GM21619 (cell line): ENCODE measurements around the gene KIRREL3.
A peak's percentile ranks its signal among the peaks of the same experiment; 100 is the strongest.

ENCODE experiments used
- ATAC-seq: cut with Tn5 transposase; IDR thresholded peaks from one replicate; pipeline ENCODE4 v1.9.1; 2021; ENCODE audit not compliant: unreplicated experiment

KIRREL3 gene

GRCh38 chr11:126611438-126611837 is 389.1 kb downstream of the KIRREL3 start:
- ATAC-seq, result no peak

GRCh38 chr11:126608658-126609057 is 391.9 kb downstream of the KIRREL3 start:
- ATAC-seq, result no peak

GRCh38 chr11:126607776-126608541 is 392.6 kb downstream of the KIRREL3 start:
- ATAC-seq, result no peak

DNA sequence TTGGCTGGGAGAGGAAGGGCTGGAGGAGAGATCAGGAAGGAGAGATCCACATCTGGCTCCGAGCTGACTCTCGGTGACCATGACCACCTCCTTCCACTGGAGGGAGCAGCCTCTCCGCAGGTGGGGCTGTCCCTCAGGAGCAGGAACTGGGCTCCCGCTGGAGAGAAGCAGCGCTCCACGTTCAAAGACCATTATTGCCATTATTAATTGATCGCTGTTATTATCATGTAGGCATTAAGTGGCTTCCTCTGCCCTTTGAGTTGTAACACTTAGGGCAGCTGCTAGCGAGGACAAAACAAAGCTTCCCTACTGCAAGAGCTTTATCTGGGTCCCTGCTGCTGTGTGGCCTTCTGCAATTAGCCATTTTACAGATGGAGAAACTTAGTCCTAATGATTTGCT is 393.2 kb downstream of the KIRREL3 start:
- ATAC-seq, result peak; percentile 86

DNA sequence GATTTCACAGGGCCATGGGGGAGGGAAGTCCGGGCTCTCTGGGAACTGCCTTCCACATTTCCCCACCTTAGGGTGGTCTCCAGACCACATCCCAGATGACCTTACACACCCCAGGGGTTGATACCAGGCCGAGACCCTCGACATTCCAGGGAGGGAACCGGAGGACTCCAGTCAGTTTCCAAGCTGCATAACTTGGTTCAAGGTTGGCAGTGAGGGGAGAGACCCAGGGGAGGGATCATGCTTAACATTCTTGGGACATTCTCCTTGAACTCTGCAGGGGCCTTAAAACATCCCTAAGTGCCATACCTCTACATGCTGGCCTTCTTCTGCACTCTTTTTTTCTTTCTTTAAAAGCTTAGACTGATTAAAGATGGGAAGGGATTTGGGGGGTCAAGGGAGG is 394.1 kb downstream of the KIRREL3 start:
- ATAC-seq, result no peak

DNA sequence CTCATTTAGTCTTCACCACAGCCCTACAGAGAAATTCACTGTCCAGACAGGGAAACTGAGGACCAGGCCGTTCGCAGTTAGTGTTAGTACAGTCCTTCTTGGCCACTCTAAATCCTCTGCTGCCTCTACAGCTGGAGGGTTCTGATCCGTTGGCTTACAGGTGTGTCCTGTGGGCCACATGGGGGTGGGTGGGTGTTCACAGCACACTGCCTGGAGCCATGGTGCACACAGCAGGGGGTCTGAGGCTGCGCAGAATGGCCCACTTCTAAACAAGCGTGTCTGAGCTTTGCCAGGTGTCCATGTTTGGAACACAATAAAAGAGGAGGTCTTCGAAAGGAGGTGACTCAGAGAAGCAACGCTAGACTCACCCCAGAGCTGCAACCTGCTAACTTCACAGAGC is 396.1 kb downstream of the KIRREL3 start:
- ATAC-seq, result no peak

GRCh38 chr11:126603486-126603885 is 397.1 kb downstream of the KIRREL3 start:
- no peak for ATAC-seq

GRCh38 chr11:126602993-126603392 is 397.6 kb downstream of the KIRREL3 start:
- ATAC-seq, result no peak

- ATAC-seq, result no peak
Observed at GRCh38 chr11:126602349-126602940, 398.1 kb downstream of the KIRREL3 start.

GRCh38 chr11:126601550-126602215 is 398.9 kb downstream of the KIRREL3 start:
- ATAC-seq, result no peak

DNA sequence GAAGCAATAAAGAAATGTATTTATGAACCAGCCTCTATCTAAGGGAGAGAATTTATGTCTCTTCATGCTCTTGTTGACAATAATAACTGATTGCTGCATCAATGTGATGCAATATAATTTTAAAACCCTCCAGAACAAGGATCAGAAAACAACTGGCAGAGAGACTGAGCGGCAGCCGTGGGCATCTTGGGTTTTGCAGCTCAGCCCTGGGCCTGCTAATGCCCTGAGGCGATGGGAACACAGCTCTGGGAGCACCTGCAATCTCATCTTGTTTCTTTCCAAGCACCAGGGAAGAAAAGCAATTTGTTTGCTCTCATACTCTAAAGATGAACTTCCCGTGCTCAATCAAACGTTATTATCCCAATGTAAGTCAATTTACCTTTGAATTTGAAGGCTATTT is 399.4 kb downstream of the KIRREL3 start:
- no peak for ATAC-seq

GRCh38 chr11:126599217-126599897 is 401.2 kb downstream of the KIRREL3 start:
- ATAC-seq, result no peak

- ATAC-seq, result no peak
Observed at GRCh38 chr11:126598344-126599216, 402.0 kb downstream of the KIRREL3 start.

GRCh38 chr11:126597041-126597440 is 403.5 kb downstream of the KIRREL3 start:
- ATAC-seq, result no peak

DNA sequence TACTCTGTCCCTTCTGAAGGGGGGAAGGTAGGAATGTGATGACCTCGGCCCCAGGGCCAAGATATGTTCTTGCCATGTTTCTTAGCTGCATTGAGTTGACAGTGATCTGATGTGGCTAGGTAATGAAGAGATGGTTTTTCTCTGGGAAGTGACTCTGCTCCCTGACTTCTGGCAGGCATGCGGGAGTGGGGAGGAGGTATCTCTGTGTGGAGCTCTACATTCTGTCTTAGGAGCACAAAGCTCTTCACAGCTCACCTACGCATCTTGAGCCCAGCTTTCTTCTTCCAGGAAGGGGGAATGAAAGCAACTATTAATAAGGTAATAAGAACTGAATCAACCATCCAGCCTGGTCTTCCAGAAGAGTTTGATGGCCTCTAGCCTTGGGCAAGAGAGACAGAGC is 404.1 kb downstream of the KIRREL3 start:
- ATAC-seq, result no peak

DNA sequence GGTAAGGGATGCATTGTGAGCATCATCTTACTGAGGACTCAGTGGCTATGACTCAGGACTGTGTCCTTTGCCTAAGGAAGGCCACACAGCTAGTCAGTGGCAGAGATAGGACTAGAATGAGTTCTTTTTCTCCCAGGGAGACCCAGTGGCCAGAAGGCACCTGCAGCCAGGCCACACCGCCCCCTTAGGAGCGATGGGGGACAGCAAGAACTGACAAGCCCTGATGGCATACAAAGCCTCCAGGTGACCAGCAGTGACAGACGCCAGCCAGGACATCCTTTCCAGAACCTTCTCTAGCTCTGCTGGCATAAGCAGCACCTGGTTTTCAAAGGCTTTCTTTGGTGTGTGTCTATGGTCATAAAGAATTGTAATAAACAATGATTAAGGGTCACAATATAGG is 405.0 kb downstream of the KIRREL3 start:
- ATAC-seq, result no peak

DNA sequence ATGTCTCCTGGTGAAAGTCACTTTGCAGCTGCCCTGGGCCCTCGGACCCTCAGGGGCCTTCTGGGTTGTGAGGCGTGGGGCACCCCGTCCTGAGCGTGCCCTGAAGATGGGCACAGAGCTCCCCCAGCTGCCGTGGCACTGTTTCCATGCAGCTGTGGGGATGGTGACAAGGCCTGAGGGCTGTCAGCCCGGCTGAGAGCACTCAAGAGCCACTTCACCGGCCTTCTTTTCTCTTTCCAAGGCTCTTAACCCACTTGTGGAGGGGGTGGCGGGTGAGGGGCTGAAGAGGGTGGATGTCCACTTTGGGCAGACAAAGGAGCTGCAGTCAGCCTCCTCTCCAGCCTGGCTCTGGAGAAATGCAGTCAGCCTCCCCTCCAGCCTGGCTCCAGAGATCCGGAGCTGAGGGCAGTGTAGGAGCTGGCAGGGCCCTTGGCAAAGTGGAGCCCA is 405.6 kb downstream of the KIRREL3 start:
- ATAC-seq, result no peak

- no peak for ATAC-seq
Observed at GRCh38 chr11:126592496-126593410, 407.8 kb downstream of the KIRREL3 start.

DNA sequence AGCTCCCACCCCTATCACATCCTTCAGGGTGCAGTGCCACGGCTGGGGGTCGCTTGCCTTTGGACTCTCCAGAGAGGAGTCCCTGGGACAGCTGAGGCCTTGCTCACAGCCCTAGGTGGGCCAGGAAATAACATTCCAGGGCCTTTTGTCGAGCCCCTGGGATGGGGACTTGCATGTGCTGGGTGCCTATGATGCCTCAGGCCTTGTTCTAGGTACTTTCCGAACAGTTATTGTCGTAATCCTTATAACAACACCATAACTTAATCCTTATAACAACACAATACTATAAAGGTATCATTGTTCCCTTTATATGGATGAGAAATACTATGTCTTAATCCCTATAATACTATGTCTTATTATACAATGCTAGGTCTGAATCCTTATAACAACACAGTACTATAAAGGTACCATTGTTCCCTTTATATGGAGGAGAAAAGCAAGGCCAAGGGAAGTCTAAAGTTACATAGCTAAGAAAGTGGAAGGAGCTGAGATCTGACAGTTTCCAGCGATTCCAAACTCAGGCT is 408.5 kb downstream of the KIRREL3 start:
- no peak for ATAC-seq
